UCSD-AML1 (cell line): ENCODE data around the gene TUBB4B.
"Not testable (repeated sequence)": the region's sequence is repeated elsewhere in the genome, so short reads cannot be mapped to it uniquely, and the experiment has no call there.

Source experiments
- DNase-seq: peaks from one replicate; lab custom pipeline; 2025; ENCODE audit not compliant: unreplicated experiment; lab: John Stamatoyannopoulos, UW

The TUBB4B gene

GRCh38 chr9:137236238-137236935 is 4.7 kb upstream of the TUBB4B start:
- DNase-seq, result peak; percentile 87

DNA sequence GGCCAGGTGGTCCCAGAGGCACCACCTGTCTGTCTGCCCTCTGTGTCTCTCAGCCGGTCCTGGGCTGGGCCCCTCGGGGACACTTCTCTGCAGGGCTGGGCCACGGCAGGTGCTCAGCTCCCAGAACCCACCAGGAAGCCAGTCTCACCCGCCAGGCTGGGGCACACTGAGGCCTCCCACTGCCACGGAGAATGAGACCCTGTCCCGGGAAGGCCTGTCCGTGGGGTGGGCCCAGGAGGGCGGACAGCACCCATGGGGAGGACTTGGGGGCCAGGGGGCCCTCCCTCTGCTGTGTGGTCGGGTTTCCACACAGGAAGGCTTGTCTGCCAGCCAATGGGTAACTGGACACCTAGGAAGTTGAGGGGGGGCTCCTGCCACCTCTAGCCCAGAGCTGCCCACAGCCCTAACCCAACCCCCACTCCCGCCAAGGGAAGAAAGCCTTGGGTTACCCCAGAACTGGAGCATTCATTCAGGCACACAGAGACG is 4.1 kb upstream of the TUBB4B start:
- no peak for DNase-seq

DNA sequence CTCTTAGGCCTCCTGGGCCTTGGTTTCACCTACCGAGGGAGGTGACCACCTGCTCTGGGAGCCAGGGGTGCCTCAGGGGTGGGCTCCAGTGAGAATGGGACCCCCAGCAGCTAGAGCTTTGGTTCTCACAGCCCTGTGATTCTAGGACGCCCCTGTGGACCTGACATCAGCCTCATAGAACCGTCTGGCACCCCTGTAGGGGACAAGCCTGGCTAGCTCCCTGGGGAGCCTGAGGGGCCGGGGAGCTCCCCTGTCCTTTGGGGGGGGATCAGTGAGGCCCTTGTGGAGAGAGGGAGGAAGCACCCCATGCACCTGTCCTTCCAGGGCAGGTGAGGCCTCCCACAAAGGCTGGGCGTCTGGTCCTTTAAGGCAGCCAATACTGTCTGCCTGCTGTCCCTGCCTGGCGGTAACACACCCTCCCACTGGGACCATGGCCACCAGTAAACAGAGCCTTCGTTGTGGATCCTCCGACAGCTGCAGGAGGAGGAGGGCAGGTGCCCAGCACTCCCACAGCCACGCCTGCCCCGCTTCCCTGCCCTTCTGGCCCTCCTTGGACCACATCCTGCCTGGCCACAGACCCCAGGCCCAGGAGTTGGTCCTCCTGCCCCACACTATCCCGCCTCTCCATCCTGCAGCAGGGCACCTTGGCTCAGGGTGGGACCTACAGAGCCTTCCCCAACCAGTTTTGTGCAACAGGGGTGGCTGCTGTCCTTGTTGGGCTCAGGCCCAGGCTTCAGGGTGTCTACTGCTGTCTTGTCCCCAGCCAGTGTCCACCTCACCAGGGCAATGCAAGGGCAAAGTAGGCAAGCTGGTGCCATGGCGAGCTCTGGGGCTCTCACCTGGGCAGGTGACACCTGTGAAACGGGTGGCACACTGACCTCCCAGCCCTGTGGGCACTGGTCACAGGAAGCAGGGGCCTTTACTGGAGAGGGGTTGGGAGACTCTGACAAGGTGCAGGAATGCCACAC is 3.0 kb upstream of the TUBB4B start:
- no peak for DNase-seq

GRCh38 chr9:137239541-137240200 is 1.4 kb upstream of the TUBB4B start:
- DNase-seq, result not testable (repeated sequence)

- DNase-seq, result peak; percentile 90
Measured at GRCh38 chr9:137240318-137240840, 708 bp upstream of the TUBB4B start.

- peak; percentile 71 for DNase-seq
Measured at GRCh38 chr9:137241490-137242268, 592 bp downstream of the TUBB4B start.

- no peak for DNase-seq
Measured at GRCh38 chr9:137242269-137243203, 1.4 kb downstream of the TUBB4B start.

DNA sequence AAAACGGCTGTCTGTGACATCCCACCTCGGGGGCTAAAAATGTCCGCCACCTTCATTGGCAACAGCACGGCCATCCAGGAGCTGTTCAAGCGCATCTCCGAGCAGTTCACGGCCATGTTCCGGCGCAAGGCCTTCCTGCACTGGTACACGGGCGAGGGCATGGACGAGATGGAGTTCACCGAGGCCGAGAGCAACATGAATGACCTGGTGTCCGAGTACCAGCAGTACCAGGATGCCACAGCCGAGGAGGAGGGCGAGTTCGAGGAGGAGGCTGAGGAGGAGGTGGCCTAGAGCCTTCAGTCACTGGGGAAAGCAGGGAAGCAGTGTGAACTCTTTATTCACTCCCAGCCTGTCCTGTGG is 2.2 kb downstream of the TUBB4B start:
- DNase-seq, result not testable (repeated sequence)

DNA sequence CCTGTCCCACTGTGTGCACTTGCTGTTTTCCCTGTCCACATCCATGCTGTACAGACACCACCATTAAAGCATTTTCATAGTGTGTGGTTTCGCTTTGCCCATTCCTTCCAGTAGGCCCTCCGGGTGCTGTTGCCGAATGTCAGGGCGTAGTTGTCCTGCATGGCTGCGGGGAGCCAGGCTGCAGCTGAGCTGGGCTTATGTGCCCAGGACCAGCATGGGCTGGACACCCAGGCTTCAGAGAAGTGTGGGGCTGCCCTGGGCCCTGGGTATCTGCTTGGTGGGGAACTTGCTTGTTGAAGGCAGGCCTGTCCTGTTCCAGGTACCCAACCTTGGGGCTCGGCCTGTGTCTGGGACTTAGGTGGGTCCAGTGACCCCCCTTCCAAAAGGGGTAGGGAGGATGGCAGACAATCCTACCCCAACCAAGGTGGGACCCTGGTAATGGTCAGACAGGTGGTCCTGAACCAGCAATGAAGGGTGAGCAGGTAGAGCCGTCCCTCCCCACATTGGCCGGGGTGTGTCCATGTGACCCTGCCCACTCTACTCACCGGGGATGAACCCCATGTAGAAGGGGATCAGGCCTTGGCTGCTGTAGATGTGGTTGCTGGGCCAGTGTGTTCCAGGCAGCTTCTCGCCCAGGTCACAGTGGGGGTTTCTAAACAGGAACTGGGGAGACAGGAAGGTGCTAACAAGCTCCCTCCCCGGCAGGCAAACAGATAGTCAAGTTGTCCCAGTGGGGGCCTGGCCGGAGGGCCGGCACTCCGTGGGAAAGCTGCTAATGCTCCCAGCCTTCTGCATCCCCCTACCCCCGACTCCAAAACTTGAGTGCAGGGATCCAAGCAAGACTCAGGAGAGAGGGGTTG is 2.8 kb downstream of the TUBB4B start:
- DNase-seq, result no peak

DNA sequence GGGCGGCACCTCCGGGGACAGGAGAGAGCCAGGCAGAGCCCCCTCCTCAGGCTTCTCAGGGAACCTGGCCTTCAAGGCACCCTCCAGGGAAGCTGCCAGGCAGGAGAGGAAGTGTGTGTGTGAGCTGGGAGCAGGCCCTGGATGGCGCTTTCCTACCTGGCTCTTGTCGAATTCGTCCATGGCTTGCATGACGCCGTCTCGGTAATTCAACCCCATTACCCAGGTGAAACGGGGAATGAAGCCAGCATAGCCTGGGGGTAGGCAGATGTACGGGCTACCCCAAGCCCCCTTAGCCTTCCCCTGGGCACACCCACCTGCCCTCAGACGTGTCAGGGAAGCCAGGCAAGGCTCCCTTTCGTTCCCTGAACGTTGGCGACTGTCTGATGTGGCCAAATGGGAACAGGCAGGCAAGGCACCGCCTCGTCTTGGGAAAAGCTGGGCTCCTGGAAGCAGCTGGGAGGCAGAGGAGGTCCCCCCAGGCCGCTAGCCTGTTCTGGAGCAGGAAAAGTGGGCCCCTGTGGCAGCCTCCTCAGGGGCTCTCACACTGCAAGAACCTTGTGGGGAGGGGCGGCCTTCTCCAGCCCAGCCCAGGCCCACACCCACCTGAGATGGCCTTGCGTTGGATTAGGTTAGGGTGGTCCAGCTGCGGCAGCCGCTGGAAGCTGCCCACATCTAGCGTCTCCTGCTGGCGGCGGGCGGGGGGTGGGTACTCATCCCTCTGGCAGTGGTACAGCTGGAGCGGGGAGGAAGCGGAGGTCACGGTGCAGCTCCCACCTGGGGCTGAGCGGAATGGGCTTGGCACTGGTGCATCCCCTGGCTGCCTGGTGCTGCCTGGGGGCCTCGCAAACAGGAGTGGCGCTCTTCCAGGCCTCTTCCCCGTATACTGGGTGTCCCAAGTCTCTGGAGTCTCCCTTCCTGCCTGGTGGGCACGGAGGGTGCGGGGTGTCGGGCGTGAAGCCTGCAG is 3.7 kb downstream of the TUBB4B start:
- DNase-seq, result no peak

- no peak for DNase-seq
Measured at GRCh38 chr9:137245450-137246421, 4.6 kb downstream of the TUBB4B start.

DNA sequence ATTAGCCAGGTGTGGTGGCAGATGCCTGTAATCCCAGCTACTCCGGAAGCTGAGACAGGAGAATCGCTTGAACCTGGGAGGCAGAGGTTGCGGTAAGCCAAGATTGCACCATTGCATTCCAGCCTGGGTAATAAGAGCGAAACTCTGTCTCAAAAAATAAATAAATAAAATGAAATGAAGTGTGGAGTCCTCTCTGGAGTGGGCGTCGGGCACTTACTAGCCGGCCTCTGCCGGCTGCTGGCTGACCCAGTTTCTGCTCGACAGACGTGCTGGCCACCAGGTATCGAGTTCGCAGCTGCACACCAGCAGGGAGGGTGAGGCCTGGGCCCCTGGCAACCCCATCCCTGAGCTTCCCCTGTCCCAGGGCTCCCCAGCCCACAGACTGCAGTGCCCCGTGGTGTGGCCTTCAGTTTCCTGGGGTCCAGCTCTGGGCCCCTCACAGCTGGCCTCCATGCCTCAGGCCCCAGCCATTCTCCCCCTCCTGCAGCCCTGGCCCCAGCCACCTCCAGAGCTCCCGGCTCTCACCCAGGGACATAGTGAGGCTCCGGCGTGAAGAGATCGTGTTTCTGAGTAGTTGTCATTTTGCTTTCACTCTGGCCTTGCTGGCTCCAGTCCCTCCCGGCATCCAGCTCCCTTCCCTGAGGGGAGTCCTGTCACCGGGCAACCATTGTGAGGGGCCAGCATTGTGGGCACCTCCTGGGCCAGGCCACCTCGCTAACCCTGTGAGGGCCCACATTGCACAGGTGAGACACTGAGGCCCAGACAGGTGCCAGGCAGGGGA is 6.2 kb downstream of the TUBB4B start:
- no peak for DNase-seq

DNA sequence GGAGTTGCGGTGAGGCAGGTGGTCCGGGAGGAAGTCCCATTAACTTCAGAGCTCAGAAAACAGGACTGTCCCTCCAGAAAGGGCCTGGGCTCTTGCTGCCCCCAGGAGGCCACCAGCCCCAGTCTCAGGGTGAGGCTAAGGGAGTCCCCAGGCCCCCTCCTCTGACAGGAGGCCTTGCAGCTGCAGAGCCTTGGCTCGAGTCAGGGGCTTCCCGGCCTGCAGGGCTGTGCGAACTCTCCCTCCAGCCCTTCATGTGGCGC is 6.8 kb downstream of the TUBB4B start:
- no peak for DNase-seq

GRCh38 chr9:137250329-137251193 is 9.5 kb downstream of the TUBB4B start:
- DNase-seq, result no peak

DNA sequence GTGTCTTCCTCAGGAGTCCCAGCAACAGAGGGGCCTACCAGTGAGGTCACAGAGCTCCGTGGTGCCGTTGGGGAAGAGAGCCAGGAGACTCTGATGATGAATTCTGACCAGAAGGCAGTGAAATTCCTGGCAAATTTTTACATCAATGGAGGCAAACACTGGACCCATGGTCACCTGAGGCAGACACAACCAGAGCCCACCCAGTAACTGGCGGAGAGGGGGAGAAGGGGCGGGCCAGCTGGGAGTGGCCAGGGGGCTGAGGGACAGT is 10.0 kb downstream of the TUBB4B start, which contains the start of gene STPG3:
Gene STPG3 (plus strand): TSS at position 93 of the 268 bp plus-strand sequence. CDS start 1 bp downstream, at position 94.
- no peak for DNase-seq
